ENCODE measurements around the gene CREBBP. TPM values are rescaled to one million over a fixed set of nuclear protein-coding genes. Genes with fewer than 3 reads are reported as not detected.

Gene CREBBP
- polyA plus RNA-seq, 1 of the 3 experiments (the other 2 are of a cell fraction), result 5.7 TPM

DNA sequence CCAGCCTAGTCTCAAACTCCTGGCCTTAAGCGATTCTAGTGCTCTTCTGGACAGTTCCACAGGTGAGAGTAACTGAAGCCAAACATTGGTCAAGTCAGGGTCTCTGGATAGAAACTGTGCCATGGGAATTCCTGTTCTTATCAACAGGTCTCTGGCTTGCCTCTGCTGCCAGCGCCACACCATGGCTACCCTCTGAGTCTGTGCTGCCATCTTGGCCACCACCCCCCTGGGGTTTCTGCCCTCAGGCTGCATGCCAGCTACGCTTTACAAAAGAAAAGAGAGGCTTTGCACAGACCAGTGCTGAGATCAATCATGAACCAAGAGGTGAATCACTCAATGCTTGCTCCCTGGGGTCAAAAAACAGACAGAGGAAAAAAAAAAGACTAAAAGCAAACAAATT, 24.4 kb upstream of the CREBBP start (continued):
- TF ChIP-seq, protein P1, sequence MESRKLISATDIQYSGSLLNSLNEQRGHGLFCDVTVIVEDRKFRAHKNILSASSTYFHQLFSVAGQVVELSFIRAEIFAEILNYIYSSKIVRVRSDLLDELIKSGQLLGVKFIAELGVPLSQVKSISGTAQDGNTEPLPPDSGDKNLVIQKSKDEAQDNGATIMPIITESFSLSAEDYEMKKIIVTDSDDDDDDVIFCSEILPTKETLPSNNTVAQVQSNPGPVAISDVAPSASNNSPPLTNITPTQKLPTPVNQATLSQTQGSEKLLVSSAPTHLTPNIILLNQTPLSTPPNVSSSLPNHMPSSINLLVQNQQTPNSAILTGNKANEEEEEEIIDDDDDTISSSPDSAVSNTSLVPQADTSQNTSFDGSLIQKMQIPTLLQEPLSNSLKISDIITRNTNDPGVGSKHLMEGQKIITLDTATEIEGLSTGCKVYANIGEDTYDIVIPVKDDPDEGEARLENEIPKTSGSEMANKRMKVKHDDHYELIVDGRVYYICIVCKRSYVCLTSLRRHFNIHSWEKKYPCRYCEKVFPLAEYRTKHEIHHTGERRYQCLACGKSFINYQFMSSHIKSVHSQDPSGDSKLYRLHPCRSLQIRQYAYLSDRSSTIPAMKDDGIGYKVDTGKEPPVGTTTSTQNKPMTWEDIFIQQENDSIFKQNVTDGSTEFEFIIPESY (IDR thresholded peaks at IDR 0.05; ENCODE audit: borderline replicate concordance, low read depth), result no peak
- TF ChIP-seq, protein P2, sequence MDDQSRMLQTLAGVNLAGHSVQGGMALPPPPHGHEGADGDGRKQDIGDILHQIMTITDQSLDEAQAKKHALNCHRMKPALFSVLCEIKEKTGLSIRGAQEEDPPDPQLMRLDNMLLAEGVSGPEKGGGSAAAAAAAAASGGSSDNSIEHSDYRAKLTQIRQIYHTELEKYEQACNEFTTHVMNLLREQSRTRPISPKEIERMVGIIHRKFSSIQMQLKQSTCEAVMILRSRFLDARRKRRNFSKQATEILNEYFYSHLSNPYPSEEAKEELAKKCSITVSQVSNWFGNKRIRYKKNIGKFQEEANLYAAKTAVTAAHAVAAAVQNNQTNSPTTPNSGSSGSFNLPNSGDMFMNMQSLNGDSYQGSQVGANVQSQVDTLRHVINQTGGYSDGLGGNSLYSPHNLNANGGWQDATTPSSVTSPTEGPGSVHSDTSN (IDR thresholded peaks at IDR 0.05), result no peak
- TF ChIP-seq YY1 (IDR thresholded peaks at IDR 0.05; ENCODE audit: low read depth) (no peak), SMC3 (IDR thresholded peaks at IDR 0.05; ENCODE audit: low read depth, low read length) (no peak), POLR2AphosphoS5 (IDR thresholded peaks at IDR 0.05; ENCODE audit: low read depth, low read length) (no peak)

DNA sequence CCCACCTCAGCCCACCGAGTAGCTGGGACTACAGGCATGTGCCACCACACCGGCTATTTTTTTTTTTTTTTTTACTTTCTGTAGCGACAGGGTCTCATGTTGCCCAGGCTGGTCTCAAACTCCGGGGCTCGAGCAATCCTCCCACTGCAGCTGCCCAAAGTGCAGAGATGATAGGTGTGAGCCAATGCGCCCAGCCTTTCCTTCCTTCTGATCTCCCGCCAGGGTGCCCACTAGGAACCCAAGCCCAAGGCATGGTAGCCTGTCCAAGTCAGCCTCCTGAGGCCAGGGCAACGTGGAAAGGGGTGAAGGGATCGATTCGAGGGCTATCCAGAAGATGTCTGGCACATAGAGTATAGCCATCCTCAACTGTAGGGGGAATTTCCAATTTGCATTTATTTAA, 9.6 kb upstream of the CREBBP start:
- Histone ChIP-seq H2AFZ (ENCODE audit: low read depth) (no peak overlapping the region), H3K9me2 (no peaks in the 10 kb centered on the region), H3K4me2 (no peak overlapping the region), H4K20me1 (ENCODE audit: insufficient read depth) (no peaks in the 10 kb centered on the region), H3K9me3 (no peaks in the 10 kb centered on the region), H3K27ac (ENCODE audit: low read depth in 2 of 2, low read length in 1 of 2) (no peak overlapping the region), H3F3A (replicated peaks; ENCODE audit: insufficient read depth) (no peaks in the 10 kb centered on the region), H3K36me3 (replicated peaks in 1 of 2; ENCODE audit: control insufficient read depth in 1 of 2, insufficient read depth in 2 of 2, low read length in 1 of 2) (no peaks in the 10 kb centered on the region), H3K9ac (no peak overlapping the region), H3K79me2 (ENCODE audit: insufficient read depth) (no peaks in the 10 kb centered on the region), H3K4me1 (ENCODE audit: control insufficient read depth in 1 of 2, insufficient read depth in 2 of 2, low read depth in 1 of 2, low read length in 1 of 2) (no peaks in the 10 kb centered on the region; a peak in 1 of 4 replicates), H3K27me3 (ENCODE audit: insufficient read depth) (no peaks in the 10 kb centered on the region), H3K4me3 (ENCODE audit: low read depth in 2 of 2, low read length in 1 of 2) (no peak overlapping the region)
- ChIA-PET CTCF (no interaction called here), POLR2A (no interaction called here)
- DNase-seq, result no peak
- TF ChIP-seq POLR2AphosphoS5 (IDR thresholded peaks at IDR 0.05; ENCODE audit: low read depth, low read length) (no peak), SMC3 (IDR thresholded peaks at IDR 0.05; ENCODE audit: low read depth, low read length) (no peak), NRF1 (IDR thresholded peaks at IDR 0.05; ENCODE audit: low read depth, low read length) (no peak), RCOR1 (IDR thresholded peaks at IDR 0.05; ENCODE audit: low read length) (no peak), TEAD4 (IDR thresholded peaks at IDR 0.05; ENCODE audit: borderline replicate concordance, insufficient read depth) (no peak), ELF1 (IDR thresholded peaks at IDR 0.05) (no peak), FOXM1 (IDR thresholded peaks at IDR 0.05; ENCODE audit: low read depth) (no peak), GABPA (IDR thresholded peaks at IDR 0.05; ENCODE audit: low read depth) (no peak), GATA2 (CRISPR knock-in tag; IDR thresholded peaks at IDR 0.05) (no peak), FOSL2 (IDR thresholded peaks at IDR 0.05; ENCODE audit: borderline replicate concordance, low read depth) (no peak)
- TF ChIP-seq, protein P3, sequence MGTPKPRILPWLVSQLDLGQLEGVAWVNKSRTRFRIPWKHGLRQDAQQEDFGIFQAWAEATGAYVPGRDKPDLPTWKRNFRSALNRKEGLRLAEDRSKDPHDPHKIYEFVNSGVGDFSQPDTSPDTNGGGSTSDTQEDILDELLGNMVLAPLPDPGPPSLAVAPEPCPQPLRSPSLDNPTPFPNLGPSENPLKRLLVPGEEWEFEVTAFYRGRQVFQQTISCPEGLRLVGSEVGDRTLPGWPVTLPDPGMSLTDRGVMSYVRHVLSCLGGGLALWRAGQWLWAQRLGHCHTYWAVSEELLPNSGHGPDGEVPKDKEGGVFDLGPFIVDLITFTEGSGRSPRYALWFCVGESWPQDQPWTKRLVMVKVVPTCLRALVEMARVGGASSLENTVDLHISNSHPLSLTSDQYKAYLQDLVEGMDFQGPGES (IDR thresholded peaks at IDR 0.05; ENCODE audit: low read depth, low read length), result no peak
- TF ChIP-seq, protein P4, sequence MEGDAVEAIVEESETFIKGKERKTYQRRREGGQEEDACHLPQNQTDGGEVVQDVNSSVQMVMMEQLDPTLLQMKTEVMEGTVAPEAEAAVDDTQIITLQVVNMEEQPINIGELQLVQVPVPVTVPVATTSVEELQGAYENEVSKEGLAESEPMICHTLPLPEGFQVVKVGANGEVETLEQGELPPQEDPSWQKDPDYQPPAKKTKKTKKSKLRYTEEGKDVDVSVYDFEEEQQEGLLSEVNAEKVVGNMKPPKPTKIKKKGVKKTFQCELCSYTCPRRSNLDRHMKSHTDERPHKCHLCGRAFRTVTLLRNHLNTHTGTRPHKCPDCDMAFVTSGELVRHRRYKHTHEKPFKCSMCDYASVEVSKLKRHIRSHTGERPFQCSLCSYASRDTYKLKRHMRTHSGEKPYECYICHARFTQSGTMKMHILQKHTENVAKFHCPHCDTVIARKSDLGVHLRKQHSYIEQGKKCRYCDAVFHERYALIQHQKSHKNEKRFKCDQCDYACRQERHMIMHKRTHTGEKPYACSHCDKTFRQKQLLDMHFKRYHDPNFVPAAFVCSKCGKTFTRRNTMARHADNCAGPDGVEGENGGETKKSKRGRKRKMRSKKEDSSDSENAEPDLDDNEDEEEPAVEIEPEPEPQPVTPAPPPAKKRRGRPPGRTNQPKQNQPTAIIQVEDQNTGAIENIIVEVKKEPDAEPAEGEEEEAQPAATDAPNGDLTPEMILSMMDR (IDR thresholded peaks at IDR 0.05), result no peak
- TF ChIP-seq, protein P5, sequence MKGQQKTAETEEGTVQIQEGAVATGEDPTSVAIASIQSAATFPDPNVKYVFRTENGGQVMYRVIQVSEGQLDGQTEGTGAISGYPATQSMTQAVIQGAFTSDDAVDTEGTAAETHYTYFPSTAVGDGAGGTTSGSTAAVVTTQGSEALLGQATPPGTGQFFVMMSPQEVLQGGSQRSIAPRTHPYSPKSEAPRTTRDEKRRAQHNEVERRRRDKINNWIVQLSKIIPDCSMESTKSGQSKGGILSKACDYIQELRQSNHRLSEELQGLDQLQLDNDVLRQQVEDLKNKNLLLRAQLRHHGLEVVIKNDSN (IDR thresholded peaks at IDR 0.05; ENCODE audit: borderline replicate concordance, low read depth), result no peak
- TF ChIP-seq, protein P2 (IDR thresholded peaks at IDR 0.05), result no peak
- TF ChIP-seq, protein P6, sequence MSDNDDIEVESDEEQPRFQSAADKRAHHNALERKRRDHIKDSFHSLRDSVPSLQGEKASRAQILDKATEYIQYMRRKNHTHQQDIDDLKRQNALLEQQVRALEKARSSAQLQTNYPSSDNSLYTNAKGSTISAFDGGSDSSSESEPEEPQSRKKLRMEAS (IDR thresholded peaks at IDR 0.05; ENCODE audit: low read depth), result no peak
- WGBS (ENCODE audit: low lambda C conversion rate), result 74% methylated on average over 10 of the region's 10 CpGs
